ENCODE data around the gene ARHGAP42.

ARHGAP42 gene

GRCh38 chr11:100888836-100889235, 201.7 kb downstream of the ARHGAP42 start:
- no peak overlapping the region for H3K4me3 ChIP-seq (replicated peaks; ENCODE audit: insufficient read depth, low read length)
- no peak for DNase-seq (ENCODE audit: low read depth in 1 of 2, low spot score in 1 of 2)
- no peak overlapping the region for H3K27ac ChIP-seq (replicated peaks)
- H3K27me3 ChIP-seq (ENCODE audit: insufficient read depth, poor library complexity, severe bottlenecking) = no peaks in the 10 kb centered on the region
- no peak for TF ChIP-seq POLR2AphosphoS5 (IDR thresholded peaks at IDR 0.05; ENCODE audit: low read depth)
- TF ChIP-seq GABPA (IDR thresholded peaks at IDR 0.05; ENCODE audit: low read depth) = no peak
- TF ChIP-seq CTCF (IDR thresholded peaks at IDR 0.05; ENCODE audit: insufficient read depth, low read length) = no peak
- TF ChIP-seq SPI1 (IDR thresholded peaks at IDR 0.05; ENCODE audit: borderline replicate concordance, low read depth) = no peak
- no peak for TF ChIP-seq REST (IDR thresholded peaks at IDR 0.05; ENCODE audit: insufficient replicate concordance, low read depth)

DNA sequence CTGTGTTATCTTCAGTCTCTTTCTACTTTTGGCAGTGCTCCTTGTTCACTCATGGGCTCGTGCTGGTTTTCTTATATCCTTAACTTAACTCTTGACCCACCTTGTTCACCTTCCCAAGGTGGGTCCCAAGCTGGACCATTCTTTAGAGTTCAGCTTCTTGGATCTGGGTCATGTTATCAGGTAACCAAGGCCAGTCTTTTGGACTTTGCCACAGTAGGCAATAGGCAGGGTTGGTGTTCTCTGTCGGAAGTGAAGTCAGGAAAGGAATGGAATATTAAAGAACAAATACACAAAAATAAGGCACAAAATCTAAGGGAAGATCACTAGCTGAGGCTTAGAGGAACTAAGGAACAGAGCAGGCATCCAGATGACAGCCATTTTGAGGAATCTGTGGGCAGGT, 202.7 kb downstream of the ARHGAP42 start:
- no peak for TF ChIP-seq SPI1 (IDR thresholded peaks at IDR 0.05; ENCODE audit: borderline replicate concordance, low read depth)
- no peak for TF ChIP-seq POLR2AphosphoS5 (IDR thresholded peaks at IDR 0.05; ENCODE audit: low read depth)
- TF ChIP-seq CTCF (IDR thresholded peaks at IDR 0.05; ENCODE audit: insufficient read depth, low read length) = no peak
- no peak for TF ChIP-seq REST (IDR thresholded peaks at IDR 0.05; ENCODE audit: insufficient replicate concordance, low read depth)
- TF ChIP-seq GABPA (IDR thresholded peaks at IDR 0.05; ENCODE audit: low read depth) = no peak
- no peaks in the 10 kb centered on the region for H3K27me3 ChIP-seq (ENCODE audit: insufficient read depth, poor library complexity, severe bottlenecking)
- no peak overlapping the region for H3K27ac ChIP-seq (replicated peaks)
- H3K4me3 ChIP-seq (replicated peaks; ENCODE audit: insufficient read depth, low read length) = no peak overlapping the region
- DNase-seq (ENCODE audit: low read depth in 1 of 2, low spot score in 1 of 2) = no peak

GRCh38 chr11:100890789-100891188, 203.7 kb downstream of the ARHGAP42 start:
- no peak overlapping the region for H3K4me3 ChIP-seq (replicated peaks; ENCODE audit: insufficient read depth, low read length)
- no peak overlapping the region for H3K27ac ChIP-seq (replicated peaks)
- no peaks in the 10 kb centered on the region for H3K27me3 ChIP-seq (ENCODE audit: insufficient read depth, poor library complexity, severe bottlenecking)
- DNase-seq (ENCODE audit: low read depth in 1 of 2, low spot score in 1 of 2) = no peak
- TF ChIP-seq REST (IDR thresholded peaks at IDR 0.05; ENCODE audit: insufficient replicate concordance, low read depth) (no peak), SPI1 (IDR thresholded peaks at IDR 0.05; ENCODE audit: borderline replicate concordance, low read depth) (no peak), GABPA (IDR thresholded peaks at IDR 0.05; ENCODE audit: low read depth) (no peak), CTCF (IDR thresholded peaks at IDR 0.05; ENCODE audit: insufficient read depth, low read length) (no peak), POLR2AphosphoS5 (IDR thresholded peaks at IDR 0.05; ENCODE audit: low read depth) (no peak)

All from HL-60 (cell line).